HG03064 (cell line): ENCODE measurements around the gene IL6ST.
"Not testable (repeated sequence)": the region's sequence is repeated elsewhere in the genome, so short reads cannot be mapped to it uniquely, and the experiment has no call there.

Experiments
- ATAC-seq: cut with Tn5 transposase; IDR thresholded peaks from one replicate; pipeline ENCODE4 v1.9.1; 2021; ENCODE audit warnings: low read depth; ENCODE audit not compliant: unreplicated experiment

The IL6ST gene

DNA sequence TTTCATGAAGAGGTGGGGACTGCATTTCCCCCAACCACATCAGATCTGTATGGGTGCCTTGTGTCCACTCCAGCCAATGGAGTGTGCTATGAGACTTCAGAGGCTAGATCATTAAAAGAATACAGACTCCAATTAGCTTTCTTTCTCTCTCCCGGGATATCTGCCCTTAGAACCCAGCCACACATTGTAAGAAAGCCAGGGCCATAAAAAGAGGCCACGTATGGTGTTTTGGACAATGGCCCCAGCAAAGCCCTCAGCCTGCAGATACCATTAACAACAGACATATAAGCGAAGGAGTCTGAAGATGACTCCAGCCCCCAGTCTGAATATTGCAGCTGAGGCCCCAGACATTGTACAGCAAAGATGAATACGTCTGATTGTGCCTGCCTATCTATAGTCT is 21.5 kb downstream of the IL6ST start:
- ATAC-seq, result no peak

DNA sequence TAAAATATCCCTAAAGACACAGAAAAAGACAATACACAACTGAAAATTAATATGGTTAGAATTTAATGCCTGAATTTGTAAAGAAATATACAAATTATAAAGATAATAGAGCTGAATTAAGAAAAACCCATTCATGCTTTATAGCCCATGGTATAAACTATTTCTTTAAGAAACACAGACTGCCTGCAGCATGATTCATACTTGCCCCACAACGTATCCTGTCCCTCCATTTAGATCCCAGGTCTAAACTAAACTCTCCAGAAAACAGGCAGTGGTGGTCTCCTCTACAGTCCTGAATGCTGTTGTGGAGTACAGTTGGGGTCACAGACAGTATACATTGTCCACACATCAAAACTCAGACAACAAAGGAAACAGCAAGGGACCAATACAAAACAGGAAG is 24.8 kb downstream of the IL6ST start:
- ATAC-seq, result no peak

DNA sequence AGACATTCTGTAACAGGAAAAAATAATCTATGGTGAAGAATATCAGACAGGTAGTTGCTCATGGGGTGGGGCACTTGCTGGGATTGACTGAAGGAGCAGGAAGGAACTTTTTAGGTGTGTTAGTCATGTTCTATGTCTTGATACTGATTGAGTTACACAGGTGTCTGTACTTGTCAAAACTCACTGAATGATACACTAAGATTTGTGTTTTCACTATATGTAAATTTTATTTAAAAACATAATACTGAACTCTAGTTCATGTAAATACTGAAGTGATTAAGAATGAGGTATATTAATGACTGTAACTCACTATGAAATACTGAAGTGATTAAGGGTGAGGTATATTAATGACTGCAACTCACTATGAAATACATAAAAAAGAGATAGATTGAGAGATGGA is 28.5 kb downstream of the IL6ST start:
- ATAC-seq, result no peak

DNA sequence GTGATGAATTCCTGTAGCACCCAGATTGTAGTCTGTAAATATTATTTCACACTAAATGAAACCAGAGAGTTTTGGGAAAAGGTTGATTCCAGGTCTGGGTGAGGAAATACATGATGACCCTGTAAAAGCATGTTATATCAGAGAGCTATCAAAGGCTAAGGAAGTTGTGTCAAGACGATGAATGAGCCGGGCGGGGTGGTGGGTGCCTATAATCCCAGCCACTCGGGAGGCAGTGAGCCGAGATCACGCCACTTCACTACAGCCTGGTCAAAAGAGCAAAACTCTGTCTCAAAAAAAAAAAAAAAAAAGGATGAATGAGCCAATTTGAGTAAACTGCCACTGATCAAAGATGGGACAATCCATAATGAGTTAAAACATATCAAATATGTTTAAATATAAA is 29.2 kb downstream of the IL6ST start:
- no peak for ATAC-seq

DNA sequence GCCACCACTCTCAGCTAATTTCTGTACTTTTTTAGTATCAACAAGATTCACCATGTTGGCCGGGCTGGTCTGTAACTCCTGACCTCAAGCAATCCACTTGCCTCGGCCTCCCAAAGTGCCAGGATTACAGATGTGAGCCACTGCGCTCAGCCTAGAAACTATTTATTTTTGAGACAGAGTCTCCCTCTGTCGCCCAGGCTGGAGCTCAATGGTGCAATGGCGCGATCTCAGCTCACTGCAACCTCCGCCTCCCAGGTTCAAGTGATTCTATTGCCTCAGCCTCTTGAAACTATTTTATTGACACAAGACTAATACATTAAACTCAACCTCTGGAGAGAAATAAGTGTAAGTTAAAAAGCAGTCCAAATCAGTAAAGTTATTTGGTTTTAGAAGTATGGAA is 34.0 kb downstream of the IL6ST start:
- no peak for ATAC-seq

DNA sequence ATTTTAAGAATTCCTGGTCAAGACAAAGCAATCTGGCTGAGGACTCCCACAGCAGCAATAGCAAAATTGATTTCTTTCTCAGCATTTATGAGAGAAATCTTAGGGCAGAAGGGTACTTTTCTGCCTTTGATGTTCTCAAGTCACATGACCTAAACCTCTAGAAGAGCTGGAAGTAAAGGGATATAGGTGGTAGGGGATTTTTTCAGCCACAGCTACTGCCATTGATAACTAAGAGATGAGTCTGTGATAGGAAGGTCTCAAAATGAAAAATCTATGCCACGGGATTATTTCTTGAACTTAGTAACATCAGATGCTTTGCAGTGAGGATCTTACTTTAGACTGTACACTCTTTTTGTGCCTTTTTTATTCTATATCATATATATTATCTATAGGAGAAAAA is 35.6 kb downstream of the IL6ST start:
- no peak for ATAC-seq

DNA sequence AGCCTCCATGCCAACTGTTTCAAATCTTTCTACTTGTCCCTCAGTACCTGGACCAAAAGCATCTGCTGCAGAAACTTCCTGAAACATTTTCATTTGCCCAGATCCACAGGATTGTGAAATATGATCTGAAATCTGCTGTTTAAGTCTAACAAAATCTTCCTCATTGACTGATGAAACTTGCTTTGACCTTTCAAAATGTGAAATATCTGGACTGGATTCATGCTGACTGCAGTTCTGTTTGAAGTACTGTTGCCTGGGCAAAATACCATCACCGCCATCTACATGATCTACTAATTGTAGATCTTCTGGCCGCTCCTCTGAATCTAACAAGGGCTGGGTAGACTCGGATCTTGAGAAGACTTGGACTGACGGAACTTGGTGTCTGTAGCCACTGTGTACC is 53.6 kb downstream of the IL6ST start:
- ATAC-seq, result not testable (repeated sequence)

DNA sequence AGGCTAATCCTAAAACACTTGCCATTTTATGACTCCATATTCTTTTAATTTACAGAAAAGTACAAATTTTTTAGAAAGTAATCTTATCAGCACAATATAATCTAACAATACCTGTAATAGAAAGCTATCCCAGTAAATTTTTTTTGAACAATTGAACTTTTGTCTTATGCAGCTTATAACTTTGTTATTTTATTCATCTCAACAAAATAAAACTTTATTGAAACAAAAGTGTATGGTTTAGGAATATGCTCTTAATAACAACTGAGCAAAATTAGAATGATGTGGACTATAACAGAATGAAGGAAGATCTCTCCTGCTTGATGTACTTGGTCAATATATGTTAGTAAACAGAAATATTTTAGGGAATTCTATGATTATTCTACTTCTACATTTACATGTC is 57.2 kb downstream of the IL6ST start:
- ATAC-seq, result not testable (repeated sequence)

DNA sequence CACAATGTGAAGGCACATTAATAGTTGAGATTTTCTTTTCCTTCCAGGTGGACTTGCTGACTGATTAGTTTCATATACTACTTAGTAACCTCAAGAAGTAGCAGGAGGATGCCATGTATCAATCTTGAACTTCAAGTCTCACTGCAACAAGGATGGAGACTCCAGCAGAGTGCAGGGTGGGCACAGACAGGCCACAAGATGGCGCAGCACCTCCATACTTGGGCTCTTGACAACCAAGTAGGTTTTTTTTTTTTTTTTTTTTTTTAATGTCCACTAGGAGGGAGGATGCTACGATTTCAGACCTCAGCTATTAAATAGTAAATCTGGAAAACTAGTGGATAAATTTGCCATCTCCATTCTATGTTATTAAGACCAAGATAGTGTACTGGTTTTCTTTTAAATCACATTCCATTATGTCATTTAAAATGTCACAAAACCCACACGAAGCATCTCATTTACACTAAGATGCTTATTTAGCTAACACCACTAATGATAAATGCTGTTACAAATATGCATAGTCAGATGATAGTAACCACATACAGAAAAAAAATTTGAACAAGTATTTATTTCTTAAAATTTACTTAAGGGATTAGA is 58.6 kb downstream of the IL6ST start:
- ATAC-seq, result no peak

DNA sequence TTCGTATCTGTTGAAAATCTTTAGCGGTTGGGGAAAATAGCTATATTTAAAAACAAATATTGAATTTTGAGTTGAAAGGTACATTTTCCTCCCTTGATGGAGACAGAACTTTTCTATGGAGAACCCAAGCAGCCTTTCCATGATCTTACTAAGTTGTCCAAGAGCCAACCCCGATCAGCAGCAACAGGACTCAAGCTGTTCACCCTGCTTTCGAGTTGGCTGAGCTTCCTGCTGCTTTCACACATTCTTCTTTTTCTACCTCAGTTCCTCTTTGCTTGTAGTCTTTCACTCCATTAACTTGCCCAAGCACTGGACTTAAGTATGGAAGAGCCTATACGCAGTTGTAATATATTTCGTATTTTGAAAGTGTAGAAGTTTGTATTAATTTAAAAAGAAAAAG is 59.4 kb downstream of the IL6ST start:
- no peak for ATAC-seq

DNA sequence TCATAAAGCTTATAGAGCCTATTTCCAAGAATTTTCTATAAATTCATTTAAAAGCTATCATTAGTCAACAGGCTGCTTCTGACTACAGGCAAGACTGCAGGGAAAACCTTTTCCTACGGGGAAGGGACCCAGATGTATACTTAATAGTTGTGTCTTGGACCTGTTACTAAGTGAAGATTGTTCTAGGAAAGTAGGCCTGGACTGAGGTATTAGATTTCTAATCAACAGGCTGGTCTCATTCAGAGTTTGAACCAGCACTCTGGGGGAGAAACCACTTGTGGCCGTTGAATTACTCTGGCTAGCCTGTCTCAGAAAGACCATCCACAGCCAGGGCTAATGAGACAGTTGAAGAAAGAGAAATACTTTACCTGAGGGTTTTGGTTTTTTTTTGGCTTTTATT is 60.0 kb downstream of the IL6ST start:
- ATAC-seq, result no peak

DNA sequence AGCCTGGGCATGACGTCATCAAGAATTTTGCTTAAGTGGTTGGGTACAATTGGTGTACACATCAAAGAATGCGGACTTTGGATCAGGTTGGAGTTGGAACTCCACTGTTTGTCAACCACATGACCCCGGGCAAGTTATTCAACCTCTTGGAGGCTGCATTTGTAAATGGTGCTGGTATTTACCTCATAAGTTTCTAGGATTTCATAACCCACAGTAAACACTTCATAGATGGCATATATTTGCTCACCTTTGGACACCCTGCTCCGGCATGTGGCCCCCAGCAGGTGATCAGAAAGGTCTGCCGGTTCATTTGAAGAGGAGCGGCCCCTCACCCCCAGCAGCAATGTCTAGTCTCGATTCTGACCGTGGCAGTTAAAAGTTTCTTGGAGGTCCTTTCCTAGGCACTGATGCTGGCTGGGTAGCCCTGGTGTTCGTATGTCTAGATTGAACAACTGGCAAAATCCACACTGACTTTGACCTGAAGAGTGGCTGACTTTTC is 60.6 kb downstream of the IL6ST start:
- ATAC-seq, result no peak

DNA sequence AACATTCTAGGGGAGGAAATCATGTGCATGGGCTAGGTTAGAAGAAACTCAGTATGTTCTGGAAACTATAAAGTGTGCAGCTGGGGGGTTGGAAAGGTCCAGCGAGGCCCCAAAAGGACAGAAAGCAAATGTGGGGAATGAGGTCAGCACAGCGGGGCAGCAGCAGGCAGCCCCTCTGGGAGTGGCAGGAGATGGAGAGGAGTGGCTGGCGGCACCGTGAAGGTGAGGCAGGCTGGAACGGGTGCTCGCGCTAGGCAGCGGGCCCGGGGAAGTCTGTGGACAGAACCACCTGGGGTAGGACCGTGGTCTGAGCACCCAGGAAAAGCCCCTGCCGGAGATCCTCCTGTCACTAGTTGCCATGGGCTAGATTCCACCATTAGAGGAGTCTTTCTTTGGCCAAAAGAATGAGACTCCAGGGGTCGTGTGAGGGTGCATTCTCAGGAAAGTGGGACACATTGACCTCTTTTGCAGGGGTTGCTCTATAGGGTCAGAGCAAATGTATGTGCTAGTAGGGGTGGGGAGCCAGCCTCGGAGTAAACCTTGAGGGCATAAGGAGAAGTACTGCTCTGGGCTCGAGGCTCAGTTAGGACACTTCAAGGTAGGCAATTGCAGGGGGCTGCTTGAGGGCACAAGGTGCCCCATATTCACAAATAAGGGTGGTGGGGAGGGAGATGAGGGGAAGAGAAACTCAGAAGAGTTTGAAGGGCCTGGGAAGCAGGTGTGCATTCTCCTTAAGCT is 61.2 kb downstream of the IL6ST start:
- no peak for ATAC-seq

DNA sequence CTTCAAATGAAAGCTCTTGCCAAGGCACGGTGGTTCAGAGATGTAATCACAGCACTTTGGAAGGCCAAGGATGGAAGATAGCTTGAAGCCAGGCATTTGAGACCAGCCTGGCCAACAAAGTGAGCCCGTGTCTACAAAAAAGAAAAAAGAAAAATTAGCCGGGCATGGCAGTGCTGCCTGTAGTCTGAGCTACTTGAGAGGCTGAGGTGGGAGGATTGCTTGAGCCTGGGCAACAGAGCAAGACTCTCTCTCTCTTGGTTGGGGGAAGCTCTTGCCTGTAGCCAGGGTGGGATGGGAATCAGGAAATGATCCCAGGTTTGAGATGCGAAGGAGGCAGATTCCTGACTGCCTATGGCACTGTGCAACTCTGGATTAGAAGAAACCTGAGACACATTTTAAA is 62.1 kb downstream of the IL6ST start:
- no peak for ATAC-seq

DNA sequence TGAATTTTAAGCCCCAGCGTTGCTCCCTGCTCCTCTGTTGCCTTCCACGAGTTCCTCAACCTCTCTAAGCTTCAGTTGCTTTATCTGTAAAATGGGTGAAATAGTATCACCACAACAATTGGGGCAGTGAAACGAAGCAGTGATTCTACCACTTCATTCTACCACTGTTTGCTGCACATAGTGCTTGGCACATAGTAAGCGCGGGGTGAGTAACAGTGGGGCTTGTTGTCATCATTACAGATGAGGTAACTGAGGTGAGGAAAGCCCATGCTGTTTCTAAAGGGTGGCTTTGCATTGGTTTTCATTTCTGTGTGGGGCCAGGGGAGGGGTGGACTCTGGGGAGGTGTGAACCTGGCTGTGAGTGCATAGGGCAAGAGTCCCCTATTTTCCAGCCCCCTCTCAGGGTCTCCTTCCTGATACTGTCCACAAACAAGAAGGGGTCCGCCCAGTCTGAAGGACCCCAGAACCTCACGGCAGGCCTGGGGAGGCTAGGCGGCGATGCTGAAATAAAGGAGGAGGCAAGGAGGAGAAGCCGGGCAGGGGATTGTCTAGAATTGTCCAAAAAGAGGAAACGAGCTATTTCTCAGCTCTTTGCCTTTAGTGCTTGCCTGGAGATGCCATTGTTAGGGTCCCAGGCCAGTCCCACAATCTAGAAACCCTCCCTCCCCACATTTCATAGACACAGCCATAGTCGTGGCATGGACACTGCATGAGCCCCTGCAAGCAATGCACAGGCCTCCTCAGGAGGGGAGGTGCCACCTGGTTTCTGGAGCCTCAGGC is 65.6 kb downstream of the IL6ST start:
- ATAC-seq, result no peak

DNA sequence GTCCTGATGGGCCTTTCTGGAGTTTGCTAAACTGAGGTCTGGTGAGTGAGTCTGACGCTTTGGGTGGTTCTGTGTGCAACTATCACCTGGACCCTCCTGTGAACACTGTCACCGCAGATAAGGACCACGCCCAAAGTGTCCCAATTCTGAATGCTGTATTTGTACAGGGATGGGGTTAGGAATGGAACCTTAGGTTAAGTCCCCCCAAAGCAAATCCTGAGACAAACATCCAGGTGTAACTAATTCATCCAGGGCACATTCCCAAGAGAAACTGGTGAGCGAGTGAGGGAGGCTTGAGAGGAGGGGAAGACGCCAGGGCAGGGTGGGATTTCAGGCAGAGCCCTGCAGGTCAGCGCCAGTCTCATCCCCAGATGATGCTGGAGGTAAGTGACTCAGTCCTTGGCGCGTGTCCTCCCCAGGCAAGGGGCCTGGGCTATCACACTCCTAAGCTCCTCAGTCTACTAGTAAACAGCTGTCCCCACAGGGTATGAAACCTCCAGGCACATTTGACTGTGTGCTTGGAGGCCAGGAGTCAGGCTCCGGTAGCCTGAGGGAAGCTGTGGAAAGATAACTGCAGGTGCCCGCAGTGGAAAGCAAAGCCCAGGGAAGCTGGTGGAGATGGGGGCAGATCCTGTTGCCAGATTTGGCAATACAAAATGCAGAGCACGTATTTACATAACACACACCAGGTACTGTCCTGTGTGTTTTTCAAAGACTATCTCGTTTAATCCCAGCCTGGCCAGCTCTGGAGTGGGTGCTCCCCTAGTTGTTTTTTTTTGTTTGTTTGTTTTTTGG is 66.7 kb downstream of the IL6ST start:
- no peak for ATAC-seq

DNA sequence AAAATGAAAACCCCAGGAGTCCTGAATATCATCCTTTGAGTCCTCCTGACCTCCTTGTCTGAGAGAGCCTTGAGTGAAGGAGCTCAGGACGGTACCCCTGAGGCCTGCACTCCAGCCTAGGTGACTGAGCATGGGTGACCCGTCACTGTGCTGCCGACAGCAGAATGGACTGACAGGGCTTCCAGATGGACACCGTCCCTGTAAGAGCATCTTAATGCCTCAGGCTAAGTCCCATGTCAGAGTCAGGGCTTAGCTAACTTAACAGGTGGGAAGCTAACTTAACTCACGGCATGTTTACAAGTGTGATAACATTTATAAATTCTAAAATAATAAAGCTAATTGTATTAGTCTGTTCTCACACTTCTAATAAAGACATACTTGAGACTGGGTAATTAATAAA is 68.3 kb downstream of the IL6ST start:
- ATAC-seq, result no peak

DNA sequence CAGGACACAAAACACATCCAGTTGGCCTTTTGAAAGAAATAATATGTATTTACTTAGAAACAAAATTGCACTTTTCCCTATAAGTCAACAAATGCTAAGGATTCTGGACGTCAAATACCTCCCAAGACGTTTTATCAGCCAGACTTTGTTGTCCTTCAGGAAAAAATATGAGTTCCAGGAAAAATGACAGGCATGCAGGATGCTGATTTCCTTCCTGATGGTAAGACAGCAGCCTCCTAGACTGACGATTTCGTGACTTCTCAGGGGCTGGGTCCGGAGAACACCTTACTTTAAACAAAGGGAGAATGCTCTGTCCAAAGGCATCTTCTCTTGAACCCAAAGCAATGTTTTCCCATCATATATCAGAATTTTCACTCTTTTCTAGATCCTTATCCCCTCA is 69.1 kb downstream of the IL6ST start:
- no peak for ATAC-seq

DNA sequence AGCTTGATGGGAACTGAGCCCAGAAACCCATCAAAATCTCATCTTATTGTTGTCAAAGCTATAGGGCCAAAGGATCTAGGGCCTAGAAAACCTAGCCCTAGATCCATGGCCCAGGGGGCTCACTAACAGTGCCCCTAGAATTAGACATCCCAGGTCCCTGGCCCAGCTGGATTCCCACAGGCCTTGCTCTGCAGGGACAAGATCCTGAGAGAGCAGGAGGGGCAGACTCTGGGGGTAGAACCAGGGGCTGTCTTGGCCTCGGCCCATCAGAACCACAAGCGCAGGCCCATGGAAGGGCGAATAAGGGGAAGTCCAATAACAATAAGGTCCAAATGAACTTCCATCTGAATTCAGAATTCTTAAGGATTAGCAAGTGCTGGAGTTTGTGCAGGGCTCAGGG is 69.6 kb downstream of the IL6ST start:
- no peak for ATAC-seq

DNA sequence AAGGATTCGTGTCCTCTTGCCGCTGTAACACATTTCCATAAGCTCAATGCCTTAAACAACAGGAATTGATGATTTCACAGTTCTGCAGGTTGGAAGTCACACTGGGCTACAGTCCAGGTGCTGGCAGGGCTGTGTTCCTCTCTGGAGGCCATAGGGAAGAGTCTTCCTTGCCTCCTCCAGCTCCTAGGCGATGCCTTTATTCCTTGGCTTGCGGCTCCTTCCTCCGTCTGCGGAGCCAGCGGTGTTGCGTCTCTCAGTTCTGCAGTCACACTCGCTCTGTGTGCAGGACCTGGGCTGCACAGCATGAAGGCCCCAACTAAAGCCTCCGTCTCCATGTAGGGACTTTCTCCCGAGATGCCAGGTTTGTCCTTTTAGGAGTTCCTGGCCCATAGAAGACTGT is 70.0 kb downstream of the IL6ST start:
- ATAC-seq, result no peak
